ENCODE measurements around the gene TCTN2.

GRCh38 chr12:123744836-123745235, 73.9 kb downstream of the TCTN2 start:
- peak in 2 of 3 experiments; percentile 19 to 28; a peak in 3 of 6 replicates for TF ChIP-seq CTCF (IDR thresholded peaks at IDR 0.05 in 2 of 3, conservative IDR thresholded peaks at IDR 0.05 in 1 of 3; ENCODE audit: insufficient read depth in 2 of 3, low read depth in 1 of 3, low read length in 3 of 3)
- TF ChIP-seq TEAD4 (IDR thresholded peaks at IDR 0.05; ENCODE audit: low read length): no peak
- TF ChIP-seq TEAD4 (CRISPR knock-in tag; IDR thresholded peaks at IDR 0.05; ENCODE audit: borderline replicate concordance): no peak
- no peak for TF ChIP-seq HMGXB4 (CRISPR knock-in tag; IDR thresholded peaks at IDR 0.05)
- TF ChIP-seq EZH2 (IDR thresholded peaks at IDR 0.05; ENCODE audit: borderline replicate concordance, low read depth, low read length): no peak

Data from K562 (cell line).